CD8-positive, alpha-beta memory T cell (primary cell): Measurements from ENCODE around the gene PSMB7. TPM values are rescaled to one million over a fixed set of nuclear protein-coding genes. Genes with fewer than 3 reads are reported as not detected.

Source experiments
- polyA plus RNA-seq: library from polyadenylated mRNA; unstranded; fragments of 300-500 nt; fragmentation: Illumina TruSeq; gene quantifications from one replicate; pipeline ENCODE4 v1.2.3, GENCODE V29; 2021
- total RNA-seq, 2 experiments: library from RNA; stranded (reverse); gene quantifications; one replicate each; pipeline ENCODE4 v1.2.3, GENCODE V29; 2021

The PSMB7 gene
- total and polyA plus RNA-seq, 3 experiments from 2014 or later: 161 to 215 (median 215) TPM

Other genes starting within 250 kb of the PSMB7 start
- 10 to 100 TPM; 63.0 to 66.0 TPM for gene NEK6, start 157.5 kb downstream of the PSMB7 start, total RNA-seq
- 9.5 TPM for gene NEK6, start 157.5 kb downstream of the PSMB7 start, polyA plus RNA-seq
- gene ADGRD2, start 35.0 kb upstream of the PSMB7 start, total RNA-seq: not detected
- gene ADGRD2, start 35.0 kb upstream of the PSMB7 start, polyA plus RNA-seq: not detected
- gene NR5A1, start 92.0 kb upstream of the PSMB7 start, total RNA-seq: not detected
- not detected for gene NR5A1, start 92.0 kb upstream of the PSMB7 start, polyA plus RNA-seq